ENCODE measurements around the gene FAM241A. TPM values are rescaled to one million over a fixed set of nuclear protein-coding genes. Genes with fewer than 3 reads are reported as not detected.

The FAM241A gene
- total and polyA plus RNA-seq, 9 of the 15 experiments (the other 6 are each of a cell fraction or from before 2014, with no cell fraction given): 2.3 to 8.5 (median 5.3) TPM

GRCh38 chr4:112168719-112169500 lies 23.7 kb downstream of the FAM241A start (continued):
- no peak for TF ChIP-seq MNT (conservative IDR thresholded peaks at IDR 0.05)
- TF ChIP-seq NBN (IDR thresholded peaks at IDR 0.05; ENCODE audit: low read depth): no peak
- no peak for TF ChIP-seq STAT6 (CRISPR knock-in tag; IDR thresholded peaks at IDR 0.05)
- TF ChIP-seq FOXJ2 (tag; IDR thresholded peaks at IDR 0.05): no peak
- no peak for TF ChIP-seq ARID2 (IDR thresholded peaks at IDR 0.05)
- TF ChIP-seq SRSF1 (IDR thresholded peaks at IDR 0.05; ENCODE audit: low read depth, low read length): no peak
- no peak for TF ChIP-seq SETDB1 (IDR thresholded peaks at IDR 0.05; ENCODE audit: low read length)
- TF ChIP-seq MBD2 (IDR thresholded peaks at IDR 0.05; ENCODE audit: borderline replicate concordance, low read depth): no peak
- no peak for TF ChIP-seq PTBP1 (IDR thresholded peaks at IDR 0.05; ENCODE audit: low read depth, low read length)
- no peak for TF ChIP-seq FOXJ3 (CRISPR knock-in tag; IDR thresholded peaks at IDR 0.05)
- TF ChIP-seq RFX1 (IDR thresholded peaks at IDR 0.05): no peak
- peak; percentile 52 to 53; a peak in 2 of 4 replicates for TF ChIP-seq KDM1A (IDR thresholded peaks at IDR 0.05)
- no peak for TF ChIP-seq E4F1 (CRISPR knock-in tag; IDR thresholded peaks at IDR 0.05; ENCODE audit: borderline replicate concordance)
- no peak for TF ChIP-seq TOE1 (IDR thresholded peaks at IDR 0.05; ENCODE audit: borderline replicate concordance)
- TF ChIP-seq TOE1 (CRISPR knock-in tag; IDR thresholded peaks at IDR 0.05; ENCODE audit: borderline replicate concordance, low read depth): no peak
- TF ChIP-seq ZNF41 (CRISPR knock-in tag; conservative IDR thresholded peaks at IDR 0.05): no peak
- TF ChIP-seq XRCC3 (IDR thresholded peaks at IDR 0.05): no peak
- TF ChIP-seq SMAD2 (IDR thresholded peaks at IDR 0.05; ENCODE audit: low read depth, low read length): no peak
- peak; percentile 60; the same call in 1 of the 2 replicates for TF ChIP-seq ATF3 (IDR thresholded peaks at IDR 0.05)
- no peak for TF ChIP-seq ATF3 (CRISPR knock-in tag; conservative IDR thresholded peaks at IDR 0.05)

Measured in K562 (cell line).